HEK293 (cell line): ENCODE data around the gene KCNRG.

Experiments used
- GLIS1 ChIP-seq: fragments of 450-650 bp; formaldehyde crosslinking; IDR thresholded peaks from 2 replicates; pipeline ENCODE4 v1.5.1; 2016; ENCODE audit warnings: missing biosample characterization, missing genetic modification characterization
- HOXD13 ChIP-seq: sonication (generic); formaldehyde crosslinking; IDR thresholded peaks from 2 replicates; pipeline ENCODE4 v1.8.0; 2022; ENCODE audit warnings: missing genetic modification reagents, borderline replicate concordance
- IKZF3 ChIP-seq: fragments of 450-650 bp; IDR thresholded peaks from 2 replicates; pipeline ENCODE4 v1.5.0; 2018; ENCODE audit warnings: missing biosample characterization, mild to moderate bottlenecking, missing genetic modification characterization, moderate library complexity
- KLF17 ChIP-seq: fragments of 450-650 bp; formaldehyde crosslinking; IDR thresholded peaks from 2 replicates; pipeline ENCODE4 v1.5.1; 2016; ENCODE audit warnings: missing biosample characterization, missing genetic modification characterization
- PATZ1 ChIP-seq: fragments of 450-650 bp; formaldehyde crosslinking; IDR thresholded peaks from 2 replicates; pipeline ENCODE4 v1.5.1; 2016; ENCODE audit warnings: missing biosample characterization, missing genetic modification characterization
- SP2 ChIP-seq: fragments of 450-650 bp; formaldehyde crosslinking; IDR thresholded peaks from 2 replicates; pipeline ENCODE4 v1.5.1; 2016; ENCODE audit warnings: missing biosample characterization, missing genetic modification characterization
- ZBTB11 ChIP-seq: fragments of 450-650 bp; formaldehyde crosslinking; conservative IDR thresholded peaks from 2 replicates; pipeline ENCODE4 v1.5.1; 2016; ENCODE audit warnings: low read depth, missing biosample characterization, missing genetic modification characterization
- ZBTB26 ChIP-seq: fragments of 450-650 bp; formaldehyde crosslinking; optimal IDR thresholded peaks from 2 replicates; pipeline ENCODE3; 2016; ENCODE audit warnings: missing biosample characterization, mild to moderate bottlenecking, missing genetic modification characterization
- ZBTB7A ChIP-seq: fragments of 450-650 bp; formaldehyde crosslinking; IDR thresholded peaks from 2 replicates; pipeline ENCODE4 v1.5.1; 2016; ENCODE audit warnings: low read depth, missing biosample characterization, missing genetic modification characterization
- ZBTB8A ChIP-seq: fragments of 450-650 bp; formaldehyde crosslinking; IDR thresholded peaks from 2 replicates; pipeline ENCODE4 v1.5.1; 2016; ENCODE audit warnings: missing biosample characterization, missing genetic modification characterization
- ZEB2 ChIP-seq: fragments of 450-650 bp; formaldehyde crosslinking; IDR thresholded peaks from 2 replicates; pipeline ENCODE4 v1.5.1; 2016; ENCODE audit warnings: missing biosample characterization, missing genetic modification characterization
- ZFP69B ChIP-seq: fragments of 450-650 bp; formaldehyde crosslinking; IDR thresholded peaks from 2 replicates; pipeline ENCODE4 v1.5.1; 2016; ENCODE audit warnings: missing biosample characterization, missing genetic modification characterization
- ZNF292 ChIP-seq: fragments of 450-650 bp; formaldehyde crosslinking; IDR thresholded peaks from 2 replicates; pipeline ENCODE4 v1.5.1; 2016; ENCODE audit warnings: low read depth, missing biosample characterization, missing genetic modification characterization, borderline replicate concordance
- ZNF416 ChIP-seq: fragments of 450-650 bp; formaldehyde crosslinking; IDR thresholded peaks from 2 replicates; pipeline ENCODE4 v1.5.1; 2016; ENCODE audit warnings: missing biosample characterization, missing genetic modification characterization
- ZNF561 ChIP-seq: fragments of 450-650 bp; IDR thresholded peaks from 2 replicates; pipeline ENCODE4 v1.5.1; 2018; ENCODE audit warnings: missing biosample characterization, missing genetic modification characterization, borderline replicate concordance
- ZNF596 ChIP-seq: fragments of 450-650 bp; IDR thresholded peaks from 2 replicates; pipeline ENCODE4 v1.5.0; 2018; ENCODE audit warnings: missing biosample characterization, mild to moderate bottlenecking, missing genetic modification characterization, moderate library complexity
- ZNF670 ChIP-seq: fragments of 450-650 bp; formaldehyde crosslinking; IDR thresholded peaks from 2 replicates; pipeline ENCODE4 v1.5.1; 2016; ENCODE audit warnings: missing biosample characterization, missing genetic modification characterization, low read depth
- ZNF76 ChIP-seq: fragments of 450-650 bp; formaldehyde crosslinking; IDR thresholded peaks from 2 replicates; pipeline ENCODE4; 2016; ENCODE audit warnings: low read depth, missing biosample characterization, missing genetic modification characterization, borderline replicate concordance
- ZNF768 ChIP-seq: fragments of 450-650 bp; formaldehyde crosslinking; IDR thresholded peaks from 2 replicates; pipeline ENCODE4 v1.5.1; 2018; ENCODE audit warnings: missing biosample characterization, mild to moderate bottlenecking, missing genetic modification characterization
- ZNF792 ChIP-seq: fragments of 450-650 bp; formaldehyde crosslinking; IDR thresholded peaks from 2 replicates; pipeline ENCODE4 v1.5.1; 2016; ENCODE audit warnings: missing biosample characterization, missing genetic modification characterization
- TF ChIP-seq, protein P1 (sequence below): fragments of 450-650 bp; formaldehyde crosslinking; IDR thresholded peaks from 2 replicates; pipeline ENCODE4 v1.5.1; 2017; ENCODE audit warnings: missing biosample characterization, mild to moderate bottlenecking, missing genetic modification characterization, moderate library complexity
- TF ChIP-seq, protein P2 (sequence below): sonication (generic); formaldehyde crosslinking; IDR thresholded peaks from 2 replicates; pipeline ENCODE4 v1.8.1; 2022; ENCODE audit warnings: mild to moderate bottlenecking, moderate library complexity, missing genetic modification reagents
- TF ChIP-seq, protein P3 (sequence below): fragments of 450-650 bp; formaldehyde crosslinking; IDR thresholded peaks from 2 replicates; pipeline ENCODE4 v1.5.1; 2016; ENCODE audit warnings: missing biosample characterization, missing genetic modification characterization
- TF ChIP-seq, protein P4 (sequence below): fragments of 450-650 bp; formaldehyde crosslinking; IDR thresholded peaks from 2 replicates; pipeline ENCODE4 v1.5.1; 2016; ENCODE audit warnings: missing biosample characterization, missing genetic modification characterization

KCNRG gene

DNA sequence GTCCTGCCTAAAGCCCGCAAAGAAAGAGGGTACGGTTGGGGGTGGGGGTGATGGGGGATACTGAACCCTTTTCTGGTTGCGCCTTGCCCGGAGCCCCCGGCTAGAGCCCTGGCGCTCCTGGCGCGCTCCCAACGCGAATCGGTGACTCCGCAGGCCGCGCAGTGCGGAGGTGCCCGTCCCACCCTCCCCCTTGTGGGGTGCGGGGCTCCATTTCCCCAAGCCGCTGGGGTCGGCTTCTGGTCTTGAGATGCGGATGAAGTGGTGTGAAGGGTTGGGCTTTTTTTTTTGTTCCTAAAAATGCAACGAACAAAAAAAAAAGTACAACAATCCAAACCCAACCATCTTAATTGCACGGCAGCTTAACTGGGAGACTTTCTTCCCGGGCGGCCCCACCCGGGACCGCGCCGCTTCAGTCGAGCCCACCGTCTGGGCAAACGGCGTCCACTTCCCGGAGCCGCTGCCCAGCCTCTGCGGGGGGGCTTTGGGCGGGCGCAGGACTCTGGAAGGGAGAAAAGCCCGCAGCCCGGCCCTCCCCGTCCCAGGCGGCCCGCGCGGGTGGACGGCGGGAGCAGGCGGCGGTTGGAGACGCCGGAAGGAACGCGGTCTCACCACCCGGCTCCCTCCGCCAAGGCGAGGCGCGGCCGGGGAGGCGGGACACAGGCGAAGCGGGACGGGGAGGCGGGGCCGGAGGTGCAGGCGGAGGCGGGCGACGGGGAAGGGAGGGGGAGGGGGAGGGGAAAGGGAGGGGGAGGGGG lies 18.9 kb upstream of the KCNRG start (continued):
- 0 out of 2 replicates have a peak, but pooled peaks have one; percentile 13 for TF ChIP-seq ZNF596 (tag by site-specific recombination)
- no peak for TF ChIP-seq ZBTB7A (tag by site-specific recombination)
- TF ChIP-seq ZNF561 (tag by site-specific recombination) = 0 out of 2 replicates have a peak, but pooled peaks have one; percentile 25
- TF ChIP-seq SP2 (tag by site-specific recombination) = peak; percentile 37
- no peak for TF ChIP-seq ZNF670 (tag by site-specific recombination)
- peak; percentile 34; the same call in 1 of the 2 replicates for TF ChIP-seq ZNF76 (tag by site-specific recombination)
- peak; percentile 84; the same call in 1 of the 2 replicates for TF ChIP-seq ZFP69B (tag by site-specific recombination)
- peak; percentile 46; the same call in 1 of the 2 replicates for TF ChIP-seq GLIS1 (tag by site-specific recombination)
- peak; percentile 39; the same call in 1 of the 2 replicates for TF ChIP-seq PATZ1 (tag by site-specific recombination)
- TF ChIP-seq, protein P1, sequence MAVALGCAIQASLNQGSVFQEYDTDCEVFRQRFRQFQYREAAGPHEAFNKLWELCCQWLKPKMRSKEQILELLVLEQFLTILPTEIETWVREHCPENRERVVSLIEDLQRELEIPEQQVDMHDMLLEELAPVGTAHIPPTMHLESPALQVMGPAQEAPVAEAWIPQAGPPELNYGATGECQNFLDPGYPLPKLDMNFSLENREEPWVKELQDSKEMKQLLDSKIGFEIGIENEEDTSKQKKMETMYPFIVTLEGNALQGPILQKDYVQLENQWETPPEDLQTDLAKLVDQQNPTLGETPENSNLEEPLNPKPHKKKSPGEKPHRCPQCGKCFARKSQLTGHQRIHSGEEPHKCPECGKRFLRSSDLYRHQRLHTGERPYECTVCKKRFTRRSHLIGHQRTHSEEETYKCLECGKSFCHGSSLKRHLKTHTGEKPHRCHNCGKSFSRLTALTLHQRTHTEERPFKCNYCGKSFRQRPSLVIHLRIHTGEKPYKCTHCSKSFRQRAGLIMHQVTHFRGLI = peak; percentile 39; the same call in 1 of the 2 replicates
- TF ChIP-seq ZBTB11 (tag by site-specific recombination) = peak; percentile 33; the same call in 1 of the 2 replicates
- TF ChIP-seq, protein P2, sequence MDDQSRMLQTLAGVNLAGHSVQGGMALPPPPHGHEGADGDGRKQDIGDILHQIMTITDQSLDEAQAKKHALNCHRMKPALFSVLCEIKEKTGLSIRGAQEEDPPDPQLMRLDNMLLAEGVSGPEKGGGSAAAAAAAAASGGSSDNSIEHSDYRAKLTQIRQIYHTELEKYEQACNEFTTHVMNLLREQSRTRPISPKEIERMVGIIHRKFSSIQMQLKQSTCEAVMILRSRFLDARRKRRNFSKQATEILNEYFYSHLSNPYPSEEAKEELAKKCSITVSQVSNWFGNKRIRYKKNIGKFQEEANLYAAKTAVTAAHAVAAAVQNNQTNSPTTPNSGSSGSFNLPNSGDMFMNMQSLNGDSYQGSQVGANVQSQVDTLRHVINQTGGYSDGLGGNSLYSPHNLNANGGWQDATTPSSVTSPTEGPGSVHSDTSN (CRISPR knock-in tag) = 0 out of 2 replicates have a peak, but pooled peaks have one; percentile 44
- peak; percentile 62 for TF ChIP-seq IKZF3 (tag by site-specific recombination)
- TF ChIP-seq ZNF292 (tag by site-specific recombination) = no peak
- TF ChIP-seq, protein P3, sequence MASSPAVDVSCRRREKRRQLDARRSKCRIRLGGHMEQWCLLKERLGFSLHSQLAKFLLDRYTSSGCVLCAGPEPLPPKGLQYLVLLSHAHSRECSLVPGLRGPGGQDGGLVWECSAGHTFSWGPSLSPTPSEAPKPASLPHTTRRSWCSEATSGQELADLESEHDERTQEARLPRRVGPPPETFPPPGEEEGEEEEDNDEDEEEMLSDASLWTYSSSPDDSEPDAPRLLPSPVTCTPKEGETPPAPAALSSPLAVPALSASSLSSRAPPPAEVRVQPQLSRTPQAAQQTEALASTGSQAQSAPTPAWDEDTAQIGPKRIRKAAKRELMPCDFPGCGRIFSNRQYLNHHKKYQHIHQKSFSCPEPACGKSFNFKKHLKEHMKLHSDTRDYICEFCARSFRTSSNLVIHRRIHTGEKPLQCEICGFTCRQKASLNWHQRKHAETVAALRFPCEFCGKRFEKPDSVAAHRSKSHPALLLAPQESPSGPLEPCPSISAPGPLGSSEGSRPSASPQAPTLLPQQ (tag by site-specific recombination) = peak; percentile 77
- peak; percentile 61 for TF ChIP-seq ZBTB26 (tag by site-specific recombination)
- peak; percentile 17; the same call in 1 of the 2 replicates for TF ChIP-seq ZEB2 (tag by site-specific recombination)
- TF ChIP-seq, protein P4, sequence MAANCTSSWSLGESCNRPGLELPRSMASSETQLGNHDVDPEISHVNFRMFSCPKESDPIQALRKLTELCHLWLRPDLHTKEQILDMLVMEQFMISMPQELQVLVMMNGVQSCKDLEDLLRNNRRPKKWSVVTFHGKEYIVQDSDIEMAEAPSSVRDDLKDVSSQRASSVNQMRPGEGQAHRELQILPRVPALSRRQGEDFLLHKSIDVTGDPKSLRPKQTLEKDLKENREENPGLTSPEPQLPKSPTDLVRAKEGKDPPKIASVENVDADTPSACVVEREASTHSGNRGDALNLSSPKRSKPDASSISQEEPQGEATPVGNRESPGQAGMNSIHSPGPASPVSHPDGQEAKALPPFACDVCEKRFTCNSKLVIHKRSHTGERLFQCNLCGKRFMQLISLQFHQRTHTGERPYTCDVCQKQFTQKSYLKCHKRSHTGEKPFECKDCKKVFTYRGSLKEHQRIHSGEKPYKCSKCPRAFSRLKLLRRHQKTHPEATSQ = 0 out of 2 replicates have a peak, but pooled peaks have one; percentile 13
- no peak for TF ChIP-seq HOXD13
- TF ChIP-seq KLF17 (tag by site-specific recombination) = peak; percentile 50
- TF ChIP-seq ZNF416 (tag by site-specific recombination) = no peak
- peak; percentile 13; the same call in 1 of the 2 replicates for TF ChIP-seq ZBTB8A (tag by site-specific recombination)
- no peak for TF ChIP-seq ZNF768 (tag by site-specific recombination)
- no peak for TF ChIP-seq ZNF792
